ENCODE data around the gene TNFAIP2. TPM values are rescaled to one million over a fixed set of nuclear protein-coding genes. Genes with fewer than 3 reads are reported as not detected.

TNFAIP2 gene
- total and polyA plus RNA-seq, 9 donors = 7.1 to 258 (median 27.4) TPM

DNA sequence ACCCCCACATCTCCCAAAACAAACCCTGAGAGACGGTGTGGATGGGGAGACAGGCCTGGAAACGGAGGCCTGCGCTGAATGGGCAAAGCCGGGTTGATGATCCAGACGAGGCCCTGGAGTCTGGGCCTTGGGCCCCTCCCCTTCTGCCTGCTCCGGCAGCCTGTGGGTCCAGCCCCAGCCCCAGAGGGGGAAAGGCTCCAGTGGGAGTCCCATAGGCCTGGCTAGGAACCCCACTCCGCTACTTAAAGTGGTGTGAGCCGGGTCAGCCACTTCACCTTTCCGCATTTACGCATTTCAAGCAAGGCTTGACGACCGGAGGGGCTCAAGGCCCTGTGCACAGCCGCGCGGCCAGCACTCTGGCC, 695 bp upstream of the TNFAIP2 start:
- Histone ChIP-seq H3K9me3 (no peaks in the 10 kb centered on the region), H3K27me3 (no peaks in the 10 kb centered on the region), H3K4me1 (ENCODE audit: insufficient read depth) (peaks cover 20% of the 10 kb centered on the region), H3K36me3 (no peaks in the 10 kb centered on the region), H3K27ac (peak overlapping the region; percentile 66 to 67), H3K4me3 (peak overlapping the region; percentile 40)
- no peak for TF ChIP-seq CTCF (IDR thresholded peaks at IDR 0.05)
- no peak for TF ChIP-seq EP300 (IDR thresholded peaks at IDR 0.05)
- no peak for TF ChIP-seq POLR2A (IDR thresholded peaks at IDR 0.05)
- DNase-seq = peak in 4 of 5 donors; percentile 20 to 56 (median 51)
- intact Hi-C loops (cut with DNase I) = no loop called here
- 37 to 50% (median 42%) methylated on average over 10 to 15 of the region's 15 CpGs for WGBS, 3 donors

GRCh38 chr14:103123634-103124500, 606 bp downstream of the TNFAIP2 start:
- intact Hi-C loops (cut with DNase I) = no loop called here
- peaks cover 17% of the 10 kb centered on the region for H3K4me1 ChIP-seq (ENCODE audit: insufficient read depth)
- no peaks in the 10 kb centered on the region for H3K36me3 ChIP-seq
- peak overlapping the region; percentile 40 for H3K4me3 ChIP-seq
- DNase-seq = peak; percentile 19 to 63 (median 56)
- 31 to 41% (median 35%) methylated on average over 39 to 48 of the region's 48 CpGs for WGBS, 3 donors
- TF ChIP-seq POLR2A (IDR thresholded peaks at IDR 0.05) = no peak
- TF ChIP-seq EP300 (IDR thresholded peaks at IDR 0.05) = no peak
- TF ChIP-seq CTCF (IDR thresholded peaks at IDR 0.05) = no peak
- H3K27ac ChIP-seq = peak overlapping the region in 1 of 2 donors; percentile 66
- no peaks in the 10 kb centered on the region for H3K9me3 ChIP-seq
- H3K27me3 ChIP-seq = no peaks in the 10 kb centered on the region

DNA sequence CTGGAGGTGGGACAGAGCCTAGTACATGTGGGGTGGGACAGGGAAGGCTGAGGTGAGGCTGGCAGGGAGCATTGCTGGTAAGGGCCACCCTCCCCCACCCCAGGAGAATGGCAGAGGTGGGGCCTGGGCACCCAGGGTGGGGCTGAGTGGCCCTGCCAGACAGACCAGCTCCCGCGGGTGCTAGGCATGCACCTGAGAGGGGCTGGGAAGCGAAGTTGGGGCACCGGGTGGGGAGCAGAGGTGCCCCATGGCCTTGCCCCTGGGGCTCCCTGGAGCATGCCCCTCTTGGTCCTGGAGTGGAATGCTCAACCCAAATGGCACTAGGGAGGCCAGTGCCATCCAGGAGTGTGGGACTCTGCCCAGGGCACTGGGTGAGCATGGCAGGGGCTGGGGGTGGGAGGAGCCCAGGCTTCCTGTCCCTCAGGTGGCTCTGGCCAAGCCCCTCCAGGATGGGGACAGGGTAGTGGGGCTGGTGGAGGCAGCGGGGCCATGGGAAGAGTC, 1.3 kb downstream of the TNFAIP2 start:
- Histone ChIP-seq H3K9me3 (no peaks in the 10 kb centered on the region), H3K4me1 (ENCODE audit: insufficient read depth) (peaks cover 17% of the 10 kb centered on the region), H3K27me3 (no peaks in the 10 kb centered on the region), H3K27ac (no peak overlapping the region), H3K4me3 (peak overlapping the region; percentile 40), H3K36me3 (no peaks in the 10 kb centered on the region)
- TF ChIP-seq POLR2A (IDR thresholded peaks at IDR 0.05) (no peak), CTCF (IDR thresholded peaks at IDR 0.05) (no peak), EP300 (IDR thresholded peaks at IDR 0.05) (no peak)
- intact Hi-C loops (cut with DNase I) = no loop called here
- DNase-seq = peak in 3 of 5 donors; percentile 5 to 35 (median 31)
- WGBS, 3 donors = 83 to 92% (median 89%) methylated on average over 4 to 5 of the region's 5 CpGs

DNA sequence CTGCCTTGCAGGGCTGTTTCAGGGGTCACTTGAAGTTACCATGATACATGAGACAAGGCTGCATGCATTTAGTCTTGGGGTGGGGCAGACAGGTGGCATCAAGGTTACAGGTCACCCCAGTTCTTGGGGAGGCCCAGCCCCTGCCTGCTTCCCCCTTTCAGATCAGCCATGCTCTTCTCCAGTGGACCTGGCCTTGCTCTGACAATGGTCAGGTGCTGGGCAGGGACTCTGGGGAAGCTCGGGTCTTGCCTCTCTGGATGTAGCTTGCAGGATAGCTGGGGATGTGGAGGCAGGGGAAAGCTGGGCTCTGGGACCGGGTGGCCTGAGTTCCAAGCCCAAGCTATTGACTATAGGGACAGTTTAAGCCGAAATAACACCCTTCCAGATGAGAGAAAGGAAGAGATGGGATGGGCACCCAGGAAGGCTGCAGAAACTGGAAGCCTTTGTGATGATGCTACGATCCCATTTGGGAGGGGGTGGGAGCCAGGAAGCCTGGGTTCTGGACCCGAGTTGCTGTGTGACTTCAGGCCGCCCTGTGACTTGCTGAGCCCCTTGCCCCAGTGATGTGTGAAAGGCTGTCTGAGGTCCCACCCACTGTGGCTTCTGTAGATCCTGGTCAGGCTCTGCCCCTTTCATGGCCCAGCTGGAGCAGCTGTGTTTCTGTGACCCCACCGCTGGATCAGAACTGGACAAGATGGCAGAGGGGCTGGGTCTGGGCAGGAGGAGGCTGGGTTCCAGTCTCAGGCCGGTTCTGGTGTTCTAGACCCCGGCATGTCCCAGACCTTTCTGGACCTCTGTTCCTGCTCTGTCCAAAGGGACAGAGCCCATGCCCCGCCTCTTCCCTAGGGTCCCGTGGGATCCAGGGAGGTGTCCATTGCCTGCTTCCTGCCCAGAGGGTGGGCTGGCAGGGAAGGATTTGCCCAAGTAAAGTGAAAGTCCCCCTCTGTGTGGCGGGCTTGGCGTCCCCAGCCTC, 2.1 kb downstream of the TNFAIP2 start:
- Histone ChIP-seq H3K4me1 (ENCODE audit: insufficient read depth) (peaks cover 17% of the 10 kb centered on the region), H3K4me3 (no peak overlapping the region), H3K27ac (no peak overlapping the region), H3K36me3 (no peaks in the 10 kb centered on the region), H3K27me3 (no peaks in the 10 kb centered on the region), H3K9me3 (no peaks in the 10 kb centered on the region)
- TF ChIP-seq CTCF (IDR thresholded peaks at IDR 0.05) = no peak
- no peak for TF ChIP-seq EP300 (IDR thresholded peaks at IDR 0.05)
- no peak for DNase-seq
- WGBS, 3 donors = 93 to 96% (median 94%) methylated on average over 13 of the region's 13 CpGs
- intact Hi-C loops (cut with DNase I) = no loop called here

Measured in ovary (tissue), 9 donors.